WTC11 (cell line): ENCODE data around the gene LMTK2. TPM values are rescaled to one million over a fixed set of nuclear protein-coding genes. Genes with fewer than 3 reads are reported as not detected.

Experiments
- ATAC-seq: fragments of 200-7000 bp; cut with Tn5 transposase; 2 replicates; pipeline ENCODE4 v1.10.0; 2021; ENCODE audit warnings: mild to moderate bottlenecking, moderate library complexity
- CTCF ChIA-PET: fragments of 300-600 bp; sonication (Branson Sonifier 250); formaldehyde crosslinking; loops from one replicate; lab custom pipeline; 2021; ENCODE audit warnings: antibody characterized with exemption; lab: Charles Lee
- POLR2A ChIA-PET: fragments of 350-600 bp; sonication (Branson Sonifier 250); formaldehyde crosslinking; loops from one replicate; lab custom pipeline; 2021; ENCODE audit warnings: antibody characterized with exemption; lab: Charles Lee
- DNase-seq: peaks from one replicate; pipeline ENCODE4 v3.0.0; 2021; ENCODE audit warnings: low spot score
- H3K27ac Mint-ChIP-seq: 2 replicates; pipeline ENCODE4 v1.8.0; 2021; ENCODE audit warnings: mixed read lengths
- H3K27me3 Mint-ChIP-seq: 2 replicates; pipeline ENCODE4 v1.8.0; 2021; ENCODE audit warnings: low read depth, mild to moderate bottlenecking, moderate library complexity, mixed read lengths
- H3K36me3 Mint-ChIP-seq: 2 replicates; pipeline ENCODE4 v1.8.0; 2021; ENCODE audit warnings: mixed read lengths
- H3K4me1 Mint-ChIP-seq: 2 replicates; pipeline ENCODE4 v1.8.0; 2022; ENCODE audit warnings: mixed read lengths
- H3K4me3 Mint-ChIP-seq: 2 replicates; pipeline ENCODE4 v1.8.0; 2021; ENCODE audit warnings: mild to moderate bottlenecking, moderate library complexity, mixed read lengths
- H3K9me3 Mint-ChIP-seq: 2 replicates; pipeline ENCODE4 v1.8.0; 2021; ENCODE audit warnings: mixed read lengths
- ATF1 ChIP-seq: sonication (generic); formaldehyde crosslinking; IDR thresholded peaks from 2 replicates; pipeline ENCODE4 v1.8.1; 2023; ENCODE audit warnings: mild to moderate bottlenecking, moderate library complexity, missing genetic modification reagents
- KAT7 ChIP-seq: sonication (generic); formaldehyde crosslinking; IDR thresholded peaks from 2 replicates; pipeline ENCODE4 v1.8.1; 2023; ENCODE audit warnings: missing genetic modification reagents, mild to moderate bottlenecking, borderline replicate concordance
- ZNF121 ChIP-seq: sonication (generic); formaldehyde crosslinking; IDR thresholded peaks from 2 replicates; pipeline ENCODE4 v1.8.0; 2023; ENCODE audit warnings: missing genetic modification reagents
- ZNF396 ChIP-seq: fragments of 250-450 bp; sonication (Bioruptor Pico); IDR thresholded peaks from 2 replicates; pipeline ENCODE4 v1.8.0; 2021; ENCODE audit warnings: mild to moderate bottlenecking, moderate library complexity, borderline replicate concordance
- total RNA-seq: library from RNA; stranded (reverse); gene quantifications from 3 replicates; pipeline ENCODE4 v1.2.3, GENCODE V29; 2021
- TF ChIP-seq, protein P1 (sequence below): sonication (generic); formaldehyde crosslinking; IDR thresholded peaks from 2 replicates; pipeline ENCODE4 v1.8.1; 2023; ENCODE audit warnings: mild to moderate bottlenecking, missing genetic modification reagents
- TF ChIP-seq, protein P2 (sequence below): fragments of 250-450 bp; sonication (Bioruptor Pico); IDR thresholded peaks from 2 replicates; pipeline ENCODE4 v2.1.2; 2022; ENCODE audit warnings: mild to moderate bottlenecking, moderate library complexity
- TF ChIP-seq, protein P3 (sequence below): sonication (generic); formaldehyde crosslinking; IDR thresholded peaks from 2 replicates; pipeline ENCODE4 v1.8.0; 2022; ENCODE audit warnings: mild to moderate bottlenecking, missing genetic modification reagents
- TF ChIP-seq, protein P4 (sequence below): fragments of 250-450 bp; sonication (Bioruptor Pico); IDR thresholded peaks from 2 replicates; pipeline ENCODE4 v1.9.0; 2021; ENCODE audit warnings: mild to moderate bottlenecking
- TF ChIP-seq, protein P5 (sequence below): sonication (generic); formaldehyde crosslinking; IDR thresholded peaks from 2 replicates; pipeline ENCODE4 v1.8.0; 2022; ENCODE audit warnings: missing genetic modification reagents
- TF ChIP-seq, protein P6 (sequence below): sonication (generic); formaldehyde crosslinking; IDR thresholded peaks from 2 replicates; pipeline ENCODE4 v1.8.0; 2022; ENCODE audit warnings: mild to moderate bottlenecking, missing genetic modification reagents
- TF ChIP-seq, protein P7 (sequence below): sonication (generic); formaldehyde crosslinking; IDR thresholded peaks from 2 replicates; pipeline ENCODE4 v1.8.1; 2023; ENCODE audit warnings: mild to moderate bottlenecking, missing genetic modification reagents, moderate library complexity

LMTK2 gene
- total RNA-seq, 1 experiment from 2014 or later, result 24.3 TPM

DNA sequence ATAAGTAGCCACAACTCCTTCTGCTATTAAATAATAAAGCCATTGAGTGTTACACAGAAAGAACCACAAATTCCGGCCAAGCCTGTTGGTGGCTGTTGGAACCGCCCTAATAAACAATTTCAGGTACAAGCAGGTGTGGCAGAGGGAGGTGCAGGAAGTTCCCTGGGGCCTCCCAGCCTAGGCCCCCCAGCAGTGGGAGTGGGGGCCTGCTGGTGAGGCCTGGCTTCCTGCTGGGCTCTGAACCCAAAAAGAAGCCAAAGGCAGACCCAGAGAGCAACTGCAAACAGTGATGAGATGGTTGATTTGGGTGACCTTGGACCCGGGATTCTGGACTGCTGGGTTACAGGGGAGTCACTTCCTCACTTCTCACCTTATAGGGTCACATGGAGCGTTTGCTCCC is 21.0 kb upstream of the LMTK2 start:
- Mint-ChIP-seq H3K4me1 (no peaks in the 10 kb centered on the region; the same call in 1 of the 2 replicates), H3K27ac (no peak overlapping the region), H3K27me3 (no peaks in the 10 kb centered on the region), H3K4me3 (no peak overlapping the region), H3K36me3 (no peaks in the 10 kb centered on the region), H3K9me3 (no peaks in the 10 kb centered on the region)
- ATAC-seq (no peak), DNase-seq (no peak)
- CTCF ChIA-PET, result interaction anchor here (1.1 kb wide), 2 partner anchors 9 to 12 kb away, joined by 3 read pairs; no protein-coding TSS in a partner anchor
- TF ChIP-seq, protein P1, sequence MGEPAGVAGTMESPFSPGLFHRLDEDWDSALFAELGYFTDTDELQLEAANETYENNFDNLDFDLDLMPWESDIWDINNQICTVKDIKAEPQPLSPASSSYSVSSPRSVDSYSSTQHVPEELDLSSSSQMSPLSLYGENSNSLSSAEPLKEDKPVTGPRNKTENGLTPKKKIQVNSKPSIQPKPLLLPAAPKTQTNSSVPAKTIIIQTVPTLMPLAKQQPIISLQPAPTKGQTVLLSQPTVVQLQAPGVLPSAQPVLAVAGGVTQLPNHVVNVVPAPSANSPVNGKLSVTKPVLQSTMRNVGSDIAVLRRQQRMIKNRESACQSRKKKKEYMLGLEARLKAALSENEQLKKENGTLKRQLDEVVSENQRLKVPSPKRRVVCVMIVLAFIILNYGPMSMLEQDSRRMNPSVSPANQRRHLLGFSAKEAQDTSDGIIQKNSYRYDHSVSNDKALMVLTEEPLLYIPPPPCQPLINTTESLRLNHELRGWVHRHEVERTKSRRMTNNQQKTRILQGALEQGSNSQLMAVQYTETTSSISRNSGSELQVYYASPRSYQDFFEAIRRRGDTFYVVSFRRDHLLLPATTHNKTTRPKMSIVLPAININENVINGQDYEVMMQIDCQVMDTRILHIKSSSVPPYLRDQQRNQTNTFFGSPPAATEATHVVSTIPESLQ, result no peak
- TF ChIP-seq ZNF121 (CRISPR knock-in tag) (no peak), ATF1 (no peak), KAT7 (CRISPR knock-in tag) (no peak), ZNF396 (CRISPR knock-in tag) (no peak)
- TF ChIP-seq, protein P2, sequence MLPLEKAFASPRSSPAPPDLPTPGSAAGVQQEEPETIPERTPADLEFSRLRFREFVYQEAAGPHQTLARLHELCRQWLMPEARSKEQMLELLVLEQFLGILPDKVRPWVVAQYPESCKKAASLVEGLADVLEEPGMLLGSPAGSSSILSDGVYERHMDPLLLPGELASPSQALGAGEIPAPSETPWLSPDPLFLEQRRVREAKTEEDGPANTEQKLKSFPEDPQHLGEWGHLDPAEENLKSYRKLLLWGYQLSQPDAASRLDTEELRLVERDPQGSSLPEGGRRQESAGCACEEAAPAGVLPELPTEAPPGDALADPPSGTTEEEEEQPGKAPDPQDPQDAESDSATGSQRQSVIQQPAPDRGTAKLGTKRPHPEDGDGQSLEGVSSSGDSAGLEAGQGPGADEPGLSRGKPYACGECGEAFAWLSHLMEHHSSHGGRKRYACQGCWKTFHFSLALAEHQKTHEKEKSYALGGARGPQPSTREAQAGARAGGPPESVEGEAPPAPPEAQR, result no peak
- TF ChIP-seq, protein P3, sequence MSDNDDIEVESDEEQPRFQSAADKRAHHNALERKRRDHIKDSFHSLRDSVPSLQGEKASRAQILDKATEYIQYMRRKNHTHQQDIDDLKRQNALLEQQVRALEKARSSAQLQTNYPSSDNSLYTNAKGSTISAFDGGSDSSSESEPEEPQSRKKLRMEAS (CRISPR knock-in tag), result no peak
- TF ChIP-seq, protein P4, sequence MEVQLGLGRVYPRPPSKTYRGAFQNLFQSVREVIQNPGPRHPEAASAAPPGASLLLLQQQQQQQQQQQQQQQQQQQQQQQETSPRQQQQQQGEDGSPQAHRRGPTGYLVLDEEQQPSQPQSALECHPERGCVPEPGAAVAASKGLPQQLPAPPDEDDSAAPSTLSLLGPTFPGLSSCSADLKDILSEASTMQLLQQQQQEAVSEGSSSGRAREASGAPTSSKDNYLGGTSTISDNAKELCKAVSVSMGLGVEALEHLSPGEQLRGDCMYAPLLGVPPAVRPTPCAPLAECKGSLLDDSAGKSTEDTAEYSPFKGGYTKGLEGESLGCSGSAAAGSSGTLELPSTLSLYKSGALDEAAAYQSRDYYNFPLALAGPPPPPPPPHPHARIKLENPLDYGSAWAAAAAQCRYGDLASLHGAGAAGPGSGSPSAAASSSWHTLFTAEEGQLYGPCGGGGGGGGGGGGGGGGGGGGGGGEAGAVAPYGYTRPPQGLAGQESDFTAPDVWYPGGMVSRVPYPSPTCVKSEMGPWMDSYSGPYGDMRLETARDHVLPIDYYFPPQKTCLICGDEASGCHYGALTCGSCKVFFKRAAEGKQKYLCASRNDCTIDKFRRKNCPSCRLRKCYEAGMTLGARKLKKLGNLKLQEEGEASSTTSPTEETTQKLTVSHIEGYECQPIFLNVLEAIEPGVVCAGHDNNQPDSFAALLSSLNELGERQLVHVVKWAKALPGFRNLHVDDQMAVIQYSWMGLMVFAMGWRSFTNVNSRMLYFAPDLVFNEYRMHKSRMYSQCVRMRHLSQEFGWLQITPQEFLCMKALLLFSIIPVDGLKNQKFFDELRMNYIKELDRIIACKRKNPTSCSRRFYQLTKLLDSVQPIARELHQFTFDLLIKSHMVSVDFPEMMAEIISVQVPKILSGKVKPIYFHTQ (CRISPR knock-in tag), result no peak
- TF ChIP-seq, protein P5, sequence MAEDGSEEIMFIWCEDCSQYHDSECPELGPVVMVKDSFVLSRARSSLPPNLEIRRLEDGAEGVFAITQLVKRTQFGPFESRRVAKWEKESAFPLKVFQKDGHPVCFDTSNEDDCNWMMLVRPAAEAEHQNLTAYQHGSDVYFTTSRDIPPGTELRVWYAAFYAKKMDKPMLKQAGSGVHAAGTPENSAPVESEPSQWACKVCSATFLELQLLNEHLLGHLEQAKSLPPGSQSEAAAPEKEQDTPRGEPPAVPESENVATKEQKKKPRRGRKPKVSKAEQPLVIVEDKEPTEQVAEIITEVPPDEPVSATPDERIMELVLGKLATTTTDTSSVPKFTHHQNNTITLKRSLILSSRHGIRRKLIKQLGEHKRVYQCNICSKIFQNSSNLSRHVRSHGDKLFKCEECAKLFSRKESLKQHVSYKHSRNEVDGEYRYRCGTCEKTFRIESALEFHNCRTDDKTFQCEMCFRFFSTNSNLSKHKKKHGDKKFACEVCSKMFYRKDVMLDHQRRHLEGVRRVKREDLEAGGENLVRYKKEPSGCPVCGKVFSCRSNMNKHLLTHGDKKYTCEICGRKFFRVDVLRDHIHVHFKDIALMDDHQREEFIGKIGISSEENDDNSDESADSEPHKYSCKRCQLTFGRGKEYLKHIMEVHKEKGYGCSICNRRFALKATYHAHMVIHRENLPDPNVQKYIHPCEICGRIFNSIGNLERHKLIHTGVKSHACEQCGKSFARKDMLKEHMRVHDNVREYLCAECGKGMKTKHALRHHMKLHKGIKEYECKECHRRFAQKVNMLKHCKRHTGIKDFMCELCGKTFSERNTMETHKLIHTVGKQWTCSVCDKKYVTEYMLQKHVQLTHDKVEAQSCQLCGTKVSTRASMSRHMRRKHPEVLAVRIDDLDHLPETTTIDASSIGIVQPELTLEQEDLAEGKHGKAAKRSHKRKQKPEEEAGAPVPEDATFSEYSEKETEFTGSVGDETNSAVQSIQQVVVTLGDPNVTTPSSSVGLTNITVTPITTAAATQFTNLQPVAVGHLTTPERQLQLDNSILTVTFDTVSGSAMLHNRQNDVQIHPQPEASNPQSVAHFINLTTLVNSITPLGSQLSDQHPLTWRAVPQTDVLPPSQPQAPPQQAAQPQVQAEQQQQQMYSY (CRISPR knock-in tag), result no peak
- TF ChIP-seq, protein P6, sequence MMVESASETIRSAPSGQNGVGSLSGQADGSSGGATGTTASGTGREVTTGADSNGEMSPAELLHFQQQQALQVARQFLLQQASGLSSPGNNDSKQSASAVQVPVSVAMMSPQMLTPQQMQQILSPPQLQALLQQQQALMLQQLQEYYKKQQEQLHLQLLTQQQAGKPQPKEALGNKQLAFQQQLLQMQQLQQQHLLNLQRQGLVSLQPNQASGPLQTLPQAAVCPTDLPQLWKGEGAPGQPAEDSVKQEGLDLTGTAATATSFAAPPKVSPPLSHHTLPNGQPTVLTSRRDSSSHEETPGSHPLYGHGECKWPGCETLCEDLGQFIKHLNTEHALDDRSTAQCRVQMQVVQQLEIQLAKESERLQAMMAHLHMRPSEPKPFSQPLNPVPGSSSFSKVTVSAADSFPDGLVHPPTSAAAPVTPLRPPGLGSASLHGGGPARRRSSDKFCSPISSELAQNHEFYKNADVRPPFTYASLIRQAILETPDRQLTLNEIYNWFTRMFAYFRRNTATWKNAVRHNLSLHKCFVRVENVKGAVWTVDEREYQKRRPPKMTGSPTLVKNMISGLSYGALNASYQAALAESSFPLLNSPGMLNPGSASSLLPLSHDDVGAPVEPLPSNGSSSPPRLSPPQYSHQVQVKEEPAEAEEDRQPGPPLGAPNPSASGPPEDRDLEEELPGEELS, result no peak
- TF ChIP-seq, protein P7, sequence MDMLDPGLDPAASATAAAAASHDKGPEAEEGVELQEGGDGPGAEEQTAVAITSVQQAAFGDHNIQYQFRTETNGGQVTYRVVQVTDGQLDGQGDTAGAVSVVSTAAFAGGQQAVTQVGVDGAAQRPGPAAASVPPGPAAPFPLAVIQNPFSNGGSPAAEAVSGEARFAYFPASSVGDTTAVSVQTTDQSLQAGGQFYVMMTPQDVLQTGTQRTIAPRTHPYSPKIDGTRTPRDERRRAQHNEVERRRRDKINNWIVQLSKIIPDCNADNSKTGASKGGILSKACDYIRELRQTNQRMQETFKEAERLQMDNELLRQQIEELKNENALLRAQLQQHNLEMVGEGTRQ (CRISPR knock-in tag), result no peak
- POLR2A ChIA-PET, result no interaction called here
